CD4-positive, alpha-beta T cell treated with Interleukin-6 for 4 hours (primary cell): ENCODE measurements around the gene CHKB.
"Not testable (repeated sequence)": the region's sequence is repeated elsewhere in the genome, so short reads cannot be mapped to it uniquely, and the experiment has no call there.

Experiments used
- DNase-seq: peaks from one replicate; pipeline ENCODE4 v3.0.0-alpha.2; 2020; ENCODE audit warnings: mixed read lengths

Gene CHKB

GRCh38 chr22:50582493-50583293 is at the start of gene CHKB:
TSS of gene CHKB (minus strand) at chr22:50582849. CDS start at chr22:50582781, 68 bp downstream.
- DNase-seq: peak; percentile 99

- DNase-seq: no peak
Observed at GRCh38 chr22:50630376-50630775, 47.7 kb upstream of the CHKB start.

- peak; percentile 26 for DNase-seq
Observed at GRCh38 chr22:50628543-50629134, 46.0 kb upstream of the CHKB start.

- DNase-seq: peak; percentile 83
Observed at GRCh38 chr22:50627642-50628542, 45.2 kb upstream of the CHKB start, which contains the start of gene ARSA. TSS of gene ARSA (minus strand) at chr22:50628152. CDS start at chr22:50627779, 373 bp downstream.

- DNase-seq: no peak
Observed at GRCh38 chr22:50626850-50627641, 44.4 kb upstream of the CHKB start.

- DNase-seq: no peak
Observed at GRCh38 chr22:50626314-50626849, 43.7 kb upstream of the CHKB start.

GRCh38 chr22:50625568-50626313 is 43.1 kb upstream of the CHKB start:
- DNase-seq: no peak

GRCh38 chr22:50625131-50625567 is 42.5 kb upstream of the CHKB start:
- DNase-seq: no peak

GRCh38 chr22:50624347-50625130 is 41.9 kb upstream of the CHKB start:
- no peak for DNase-seq

GRCh38 chr22:50622723-50623327 is 40.2 kb upstream of the CHKB start:
- DNase-seq: no peak

GRCh38 chr22:50621948-50622722 is 39.5 kb upstream of the CHKB start:
- peak; percentile 56 for DNase-seq

GRCh38 chr22:50621356-50621880 is 38.8 kb upstream of the CHKB start:
- peak; percentile 65 for DNase-seq

GRCh38 chr22:50620593-50621355 is 38.1 kb upstream of the CHKB start:
- DNase-seq: peak; percentile 66

- DNase-seq: not testable (repeated sequence)
Observed at GRCh38 chr22:50614296-50614695, 31.6 kb upstream of the CHKB start.

- no peak for DNase-seq
Observed at GRCh38 chr22:50613291-50613981, 30.8 kb upstream of the CHKB start.

GRCh38 chr22:50612528-50613221 is 30.0 kb upstream of the CHKB start:
- no peak for DNase-seq

- DNase-seq: no peak
Observed at GRCh38 chr22:50612168-50612527, 29.5 kb upstream of the CHKB start.
